ENCODE measurements around the gene WDFY2.

GRCh38 chr13:51758691-51759090 lies 174.4 kb downstream of the WDFY2 start:
- TF ChIP-seq, protein P1, sequence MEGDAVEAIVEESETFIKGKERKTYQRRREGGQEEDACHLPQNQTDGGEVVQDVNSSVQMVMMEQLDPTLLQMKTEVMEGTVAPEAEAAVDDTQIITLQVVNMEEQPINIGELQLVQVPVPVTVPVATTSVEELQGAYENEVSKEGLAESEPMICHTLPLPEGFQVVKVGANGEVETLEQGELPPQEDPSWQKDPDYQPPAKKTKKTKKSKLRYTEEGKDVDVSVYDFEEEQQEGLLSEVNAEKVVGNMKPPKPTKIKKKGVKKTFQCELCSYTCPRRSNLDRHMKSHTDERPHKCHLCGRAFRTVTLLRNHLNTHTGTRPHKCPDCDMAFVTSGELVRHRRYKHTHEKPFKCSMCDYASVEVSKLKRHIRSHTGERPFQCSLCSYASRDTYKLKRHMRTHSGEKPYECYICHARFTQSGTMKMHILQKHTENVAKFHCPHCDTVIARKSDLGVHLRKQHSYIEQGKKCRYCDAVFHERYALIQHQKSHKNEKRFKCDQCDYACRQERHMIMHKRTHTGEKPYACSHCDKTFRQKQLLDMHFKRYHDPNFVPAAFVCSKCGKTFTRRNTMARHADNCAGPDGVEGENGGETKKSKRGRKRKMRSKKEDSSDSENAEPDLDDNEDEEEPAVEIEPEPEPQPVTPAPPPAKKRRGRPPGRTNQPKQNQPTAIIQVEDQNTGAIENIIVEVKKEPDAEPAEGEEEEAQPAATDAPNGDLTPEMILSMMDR (IDR thresholded peaks at IDR 0.05; ENCODE audit: insufficient read depth, low read depth, low read length): no peak
- TF ChIP-seq EZH2 (IDR thresholded peaks at IDR 0.05; ENCODE audit: insufficient read depth, low read length): no peak
